ENCODE results near the gene WRNIP1. TPM values are rescaled to one million over a fixed set of nuclear protein-coding genes. Genes with fewer than 3 reads are reported as not detected.

WRNIP1 gene
- total and polyA plus RNA-seq, 2 of the 8 experiments (the other 6 are each of a cell fraction or from before 2014, with no cell fraction given) = 38.2 to 39.2 TPM

GRCh38 chr6:2784930-2785329 is 19.7 kb downstream of the WRNIP1 start (continued):
- TF ChIP-seq PHF8 (conservative IDR thresholded peaks at IDR 0.05; ENCODE audit: low read depth, low read length) = no peak

All from H1 (cell line).